MM.1S (cell line): ENCODE results near the gene UNK.
A peak's percentile ranks its signal among the peaks of the same experiment; 100 is the strongest.

ENCODE experiments used
- DNase-seq: peaks from one replicate; pipeline ENCODE4 v3.0.0-alpha.2; 2015
- H2AFZ ChIP-seq: fragments of 300-600 bp; sonication (generic); 2 replicates; pipeline ENCODE4 v1.6.0; 2016; ENCODE audit warnings: antibody characterized with exemption, low read length
- H3F3A ChIP-seq: fragments of 300-600 bp; sonication (generic); 2 replicates; pipeline ENCODE4 v1.6.1; 2016; ENCODE audit warnings: mild to moderate bottlenecking, antibody characterized with exemption, low read length, moderate library complexity, mixed read lengths; ENCODE audit not compliant: insufficient read depth
- H3K27ac ChIP-seq: fragments of 300-600 bp; sonication (generic); 2 replicates; pipeline ENCODE4 v1.5.1; 2016; ENCODE audit warnings: mild to moderate bottlenecking, low read length
- H3K27me3 ChIP-seq: fragments of 300-600 bp; sonication (generic); replicated peaks from 2 replicates; pipeline ENCODE4 v1.6.0; 2016; ENCODE audit warnings: low read length; ENCODE audit not compliant: insufficient read depth
- H3K36me3 ChIP-seq: fragments of 300-600 bp; sonication (generic); replicated peaks from 2 replicates; pipeline ENCODE4 v1.6.1; 2016; ENCODE audit warnings: mild to moderate bottlenecking, low read length, mixed read lengths; ENCODE audit not compliant: insufficient read depth
- H3K4me1 ChIP-seq: fragments of 300-600 bp; sonication (generic); 2 replicates; pipeline ENCODE4 v1.6.1; 2016; ENCODE audit warnings: low read length, mixed read lengths
- H3K4me2 ChIP-seq: fragments of 300-600 bp; sonication (generic); 2 replicates; pipeline ENCODE4 v1.6.0; 2016; ENCODE audit warnings: low read depth, low read length
- H3K4me3 ChIP-seq: fragments of 300-600 bp; sonication (generic); 2 replicates; pipeline ENCODE4 v1.5.1; 2016; ENCODE audit warnings: low read length, mixed read lengths
- H3K79me2 ChIP-seq: fragments of 300-600 bp; sonication (generic); 2 replicates; pipeline ENCODE4 v1.6.1; 2016; ENCODE audit warnings: mixed run types, low read length, mixed read lengths
- H3K9ac ChIP-seq: fragments of 300-600 bp; sonication (generic); 2 replicates; pipeline ENCODE4 v1.6.1; 2016; ENCODE audit warnings: low read length, mixed read lengths
- H3K9me2 ChIP-seq: fragments of 300-600 bp; sonication (generic); replicated peaks from 2 replicates; pipeline ENCODE4 v1.6.1; 2016; ENCODE audit warnings: mild to moderate bottlenecking, low read length, mixed read lengths; ENCODE audit not compliant: insufficient read depth
- H3K9me3 ChIP-seq: fragments of 300-600 bp; sonication (generic); replicated peaks from 2 replicates; pipeline ENCODE4 v1.6.1; 2016; ENCODE audit warnings: mild to moderate bottlenecking, low read length, mixed read lengths; ENCODE audit not compliant: insufficient read depth
- H4K20me1 ChIP-seq: fragments of 300-600 bp; sonication (generic); 2 replicates; pipeline ENCODE4 v1.6.1; 2016; ENCODE audit warnings: mild to moderate bottlenecking, low read length, moderate library complexity, mixed read lengths; ENCODE audit not compliant: insufficient read depth
- EZH2 ChIP-seq: fragments of 300-600 bp; sonication (generic); optimal IDR thresholded peaks from 2 replicates; pipeline ENCODE3; 2017; ENCODE audit warnings: low read depth, mild to moderate bottlenecking, antibody characterized with exemption, low read length, mixed read lengths
- EZH2phosphoT487 ChIP-seq: fragments of 300-600 bp; sonication (generic); IDR thresholded peaks from 2 replicates; pipeline ENCODE4 v1.6.1; 2018; ENCODE audit warnings: antibody characterized with exemption, low read length
- TF ChIP-seq, protein P1 (sequence below): fragments of 300-600 bp; sonication (generic); IDR thresholded peaks from 2 replicates; pipeline ENCODE4 v1.5.1; 2016; ENCODE audit warnings: antibody characterized with exemption, low read length, mixed read lengths

The UNK gene

DNA sequence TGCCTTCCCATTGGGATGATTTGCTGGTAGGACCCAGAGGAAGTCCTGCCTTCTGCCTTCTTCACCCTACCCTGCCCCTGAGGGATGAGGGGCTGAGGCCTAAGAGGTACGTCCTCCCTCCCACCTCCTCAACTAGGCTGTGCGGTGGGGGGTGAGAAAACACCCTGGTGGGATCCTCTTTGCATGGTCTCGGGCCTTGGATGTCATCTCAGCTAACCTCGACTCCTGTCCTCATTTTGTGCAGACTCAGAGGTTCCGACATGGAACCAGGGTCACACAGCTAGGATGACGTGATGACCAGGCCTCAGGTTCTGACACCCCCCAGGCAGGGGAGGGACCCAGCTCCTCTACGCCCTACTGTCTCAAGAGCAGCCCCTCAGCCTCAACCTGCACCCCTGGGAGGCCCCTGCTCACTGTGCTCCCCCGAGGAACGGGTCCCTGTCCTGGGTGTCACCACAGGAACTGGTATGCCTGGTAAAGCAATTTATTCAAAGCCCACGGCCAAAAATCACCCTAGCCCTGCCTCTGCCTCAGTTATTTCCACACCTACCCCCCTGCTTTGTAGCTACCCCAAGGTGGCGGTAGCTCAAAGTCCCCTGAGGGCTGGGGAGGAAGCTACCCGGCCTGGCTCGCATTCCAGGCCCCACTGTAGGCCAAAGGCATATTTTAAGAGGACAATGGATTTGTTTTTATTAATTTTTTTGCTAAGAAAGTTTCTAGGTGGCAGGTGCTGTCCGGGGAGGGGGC, 42.1 kb downstream of the UNK start:
- Histone ChIP-seq H3K79me2 (no peaks in the 10 kb centered on the region), H3K4me1 (peaks cover 8% of the 10 kb centered on the region), H3F3A (no peaks in the 10 kb centered on the region; the same call in 1 of the 2 replicates), H3K4me3 (no peak overlapping the region), H4K20me1 (no peaks in the 10 kb centered on the region), H3K27me3 (no peaks in the 10 kb centered on the region), H3K36me3 (no peaks in the 10 kb centered on the region), H3K9me2 (no peaks in the 10 kb centered on the region), H3K4me2 (no peak overlapping the region), H2AFZ (no peak overlapping the region), H3K27ac (no peak overlapping the region), H3K9me3 (no peaks in the 10 kb centered on the region), H3K9ac (no peak overlapping the region)
- no peak for DNase-seq
- TF ChIP-seq, protein P1, sequence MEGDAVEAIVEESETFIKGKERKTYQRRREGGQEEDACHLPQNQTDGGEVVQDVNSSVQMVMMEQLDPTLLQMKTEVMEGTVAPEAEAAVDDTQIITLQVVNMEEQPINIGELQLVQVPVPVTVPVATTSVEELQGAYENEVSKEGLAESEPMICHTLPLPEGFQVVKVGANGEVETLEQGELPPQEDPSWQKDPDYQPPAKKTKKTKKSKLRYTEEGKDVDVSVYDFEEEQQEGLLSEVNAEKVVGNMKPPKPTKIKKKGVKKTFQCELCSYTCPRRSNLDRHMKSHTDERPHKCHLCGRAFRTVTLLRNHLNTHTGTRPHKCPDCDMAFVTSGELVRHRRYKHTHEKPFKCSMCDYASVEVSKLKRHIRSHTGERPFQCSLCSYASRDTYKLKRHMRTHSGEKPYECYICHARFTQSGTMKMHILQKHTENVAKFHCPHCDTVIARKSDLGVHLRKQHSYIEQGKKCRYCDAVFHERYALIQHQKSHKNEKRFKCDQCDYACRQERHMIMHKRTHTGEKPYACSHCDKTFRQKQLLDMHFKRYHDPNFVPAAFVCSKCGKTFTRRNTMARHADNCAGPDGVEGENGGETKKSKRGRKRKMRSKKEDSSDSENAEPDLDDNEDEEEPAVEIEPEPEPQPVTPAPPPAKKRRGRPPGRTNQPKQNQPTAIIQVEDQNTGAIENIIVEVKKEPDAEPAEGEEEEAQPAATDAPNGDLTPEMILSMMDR, result no peak
- TF ChIP-seq EZH2, result no peak
- no peak for TF ChIP-seq EZH2phosphoT487

DNA sequence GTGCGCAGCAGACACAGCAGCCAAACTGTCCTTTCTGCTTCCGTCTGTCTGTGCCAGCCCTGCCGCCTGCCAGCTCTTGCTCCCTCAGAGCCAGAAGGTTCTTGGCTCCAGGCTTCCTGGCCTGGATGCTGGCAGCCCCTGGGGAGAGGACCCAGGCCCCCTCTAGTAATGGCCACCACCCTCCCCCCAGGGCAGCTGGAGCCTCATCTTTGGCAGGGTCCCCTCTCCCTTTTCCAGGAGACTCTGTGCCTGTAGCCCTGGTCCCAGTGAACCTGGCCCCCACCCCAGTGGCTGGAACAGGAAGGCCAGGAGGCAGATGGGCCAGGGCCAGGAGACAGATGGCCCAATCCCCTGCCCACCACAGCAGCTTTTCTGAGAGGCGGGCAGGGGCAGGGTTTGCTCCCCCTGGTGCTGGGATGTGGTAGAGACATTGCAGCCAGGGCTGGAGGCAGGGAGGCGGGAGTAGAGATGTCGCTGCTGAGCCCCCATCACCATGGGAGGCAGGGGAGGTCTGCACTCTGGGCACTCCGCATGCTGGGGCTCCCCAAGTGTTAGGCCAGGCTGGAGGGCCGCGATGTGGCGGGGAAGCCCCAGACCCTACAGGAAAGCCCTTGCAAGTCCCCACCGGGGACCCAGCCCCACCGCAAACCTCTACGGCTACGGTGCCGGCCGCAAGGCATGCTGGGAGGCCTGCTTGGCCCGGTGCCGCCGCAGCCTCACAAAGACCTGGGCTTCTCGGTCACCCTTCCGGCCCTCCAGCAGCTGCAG, 42.9 kb downstream of the UNK start:
- no peak overlapping the region for H3K27ac ChIP-seq
- peak; percentile 44 for DNase-seq

DNA sequence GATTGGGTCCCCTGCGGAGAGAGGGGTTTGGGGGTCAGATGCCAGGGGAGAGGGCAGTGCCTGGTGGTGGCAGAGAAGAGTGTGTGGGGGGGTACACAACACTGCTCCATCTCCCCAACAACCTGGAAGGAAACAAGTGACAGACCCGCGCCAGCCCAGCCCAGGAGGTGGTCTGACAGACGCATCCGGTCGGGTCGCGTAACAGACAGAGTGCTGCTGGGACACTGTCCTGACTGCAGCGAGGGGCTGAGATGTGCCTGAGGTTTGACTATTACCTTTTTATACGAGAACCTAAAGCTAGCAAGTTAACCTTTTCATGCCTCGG, 43.4 kb downstream of the UNK start:
- Histone ChIP-seq H3K9me2 (no peaks in the 10 kb centered on the region), H3K9ac (peak overlapping the region; percentile 13; the same call in 1 of the 2 replicates), H3K36me3 (no peaks in the 10 kb centered on the region), H3K27me3 (no peaks in the 10 kb centered on the region), H3K9me3 (no peaks in the 10 kb centered on the region), H3K4me2 (peak overlapping the region; percentile 54; the same call in 1 of the 2 replicates), H3K79me2 (no peaks in the 10 kb centered on the region), H3K4me1 (no peaks in the 10 kb centered on the region), H3F3A (no peaks in the 10 kb centered on the region), H3K27ac (no peak overlapping the region), H4K20me1 (no peaks in the 10 kb centered on the region), H3K4me3 (no peak overlapping the region), H2AFZ (peak overlapping the region; percentile 53)
- DNase-seq, result no peak
- TF ChIP-seq, protein P1, result no peak

More for the DNA sequence above, 42.9 kb downstream of the UNK start:
- H2AFZ ChIP-seq, result peak overlapping the region; percentile 53
- no peaks in the 10 kb centered on the region for H3K27me3 ChIP-seq
- H3K9ac ChIP-seq, result peak overlapping the region; percentile 13; the same call in 1 of the 2 replicates
- H4K20me1 ChIP-seq, result no peaks in the 10 kb centered on the region
- no peaks in the 10 kb centered on the region for H3K9me3 ChIP-seq
- peaks cover under 1% of the 10 kb centered on the region; the same call in 1 of the 2 replicates for H3K4me1 ChIP-seq
- peak overlapping the region; percentile 54; the same call in 1 of the 2 replicates for H3K4me2 ChIP-seq
- no peaks in the 10 kb centered on the region for H3F3A ChIP-seq
- H3K79me2 ChIP-seq, result no peaks in the 10 kb centered on the region
- H3K36me3 ChIP-seq, result no peaks in the 10 kb centered on the region
- peak overlapping the region; percentile 14; the same call in 1 of the 2 replicates for H3K4me3 ChIP-seq
- H3K9me2 ChIP-seq, result no peaks in the 10 kb centered on the region
- TF ChIP-seq, protein P1, result peak; percentile 71
- no peak for TF ChIP-seq EZH2
